GM12873 (cell line): ENCODE data around the gene DDX39B.

ENCODE experiments used
- CTCF ChIP-seq: IDR thresholded peaks from 2 replicates; pipeline ENCODE4 v1.5.1; 2012; ENCODE audit warnings: low read depth, mild to moderate bottlenecking, moderate library complexity, low read length, control low read depth; ENCODE audit not compliant: insufficient read depth; ENCODE audit errors: missing control alignments

DDX39B gene

GRCh38 chr6:31485055-31485454, 56.7 kb downstream of the DDX39B start:
- no peak for TF ChIP-seq CTCF

- no peak for TF ChIP-seq CTCF
These were observed 58.4 kb downstream of the DDX39B start for GRCh38 chr6:31483392-31483791.

GRCh38 chr6:31480574-31480973, 61.2 kb downstream of the DDX39B start:
- no peak for TF ChIP-seq CTCF
